ENCODE results near the gene RTN4IP1. TPM values are rescaled to one million over a fixed set of nuclear protein-coding genes. Genes with fewer than 3 reads are reported as not detected.

The RTN4IP1 gene
- total RNA-seq, 2 experiments from 2014 or later, result 5.5 to 6.0 TPM

- H3K4me1 Mint-ChIP-seq (ENCODE audit: low read depth), result peaks cover 60% of the 10 kb centered on the region
- no peaks in the 10 kb centered on the region for H3K9me3 Mint-ChIP-seq
- intact Hi-C loops (cut with micrococcal nuclease), result no loop called here
- H3K4me3 Mint-ChIP-seq, result no peak overlapping the region
- H3K36me3 Mint-ChIP-seq (ENCODE audit: low read depth), result peaks cover 13% of the 10 kb centered on the region
- DNase-seq, result no peak
- H3K27ac Mint-ChIP-seq, result peak overlapping the region; percentile 56
- CTCF ChIA-PET, result interaction anchor here (1.3 kb wide), 1 partner anchor 9 kb away, joined by 5 read pairs; no protein-coding TSS in a partner anchor
- H3K27me3 Mint-ChIP-seq (ENCODE audit: low read depth), result no peaks in the 10 kb centered on the region
Measured at GRCh38 chr6:106527979-106528378, 101.3 kb downstream of the RTN4IP1 start.

GRCh38 chr6:106527117-106527516 is 102.2 kb downstream of the RTN4IP1 start:
- no peak overlapping the region for H3K4me3 Mint-ChIP-seq
- no peaks in the 10 kb centered on the region for H3K9me3 Mint-ChIP-seq
- peaks cover 62% of the 10 kb centered on the region for H3K4me1 Mint-ChIP-seq (ENCODE audit: low read depth)
- intact Hi-C loops (cut with micrococcal nuclease), result no loop called here
- peaks cover 11% of the 10 kb centered on the region for H3K36me3 Mint-ChIP-seq (ENCODE audit: low read depth)
- CTCF ChIA-PET, result interaction anchor here (0.5 to 1.3 kb wide), 2 partner anchors 10 to 39 kb away, joined by 3 to 5 read pairs; no protein-coding TSS in a partner anchor
- no peak overlapping the region for H3K27ac Mint-ChIP-seq
- no peaks in the 10 kb centered on the region for H3K27me3 Mint-ChIP-seq (ENCODE audit: low read depth)
- DNase-seq, result no peak

- CTCF ChIA-PET, result interaction anchor here (0.7 to 0.9 kb wide), 2 partner anchors 27 to 137 kb away, joined by 3 read pairs; no protein-coding TSS in a partner anchor
- intact Hi-C loops (cut with micrococcal nuclease), result loop anchor here (1.0 to 2.0 kb wide), 2 partner anchors 8 to 15 kb away; no protein-coding TSS in a partner anchor
- no peaks in the 10 kb centered on the region for H3K27me3 Mint-ChIP-seq (ENCODE audit: low read depth)
- H3K4me3 Mint-ChIP-seq, result no peak overlapping the region
- peaks cover 12% of the 10 kb centered on the region for H3K36me3 Mint-ChIP-seq (ENCODE audit: low read depth)
- no peaks in the 10 kb centered on the region for H3K9me3 Mint-ChIP-seq
- peak overlapping the region; percentile 13 for H3K27ac Mint-ChIP-seq
- peaks cover 66% of the 10 kb centered on the region for H3K4me1 Mint-ChIP-seq (ENCODE audit: low read depth)
- DNase-seq, result no peak
Measured at GRCh38 chr6:106525882-106526275, 103.4 kb downstream of the RTN4IP1 start.

GRCh38 chr6:106525107-106525881 is 104.0 kb downstream of the RTN4IP1 start:
- intact Hi-C loops (cut with micrococcal nuclease), result loop anchor here (1.0 to 2.0 kb wide), 2 partner anchors 9 to 14 kb away; no protein-coding TSS in a partner anchor
- H3K27me3 Mint-ChIP-seq (ENCODE audit: low read depth), result no peaks in the 10 kb centered on the region
- CTCF ChIA-PET, result interaction anchor here (0.6 to 6.6 kb wide), 6 partner anchors 12 to 137 kb away, joined by 3 to 53 read pairs (median 3); no protein-coding TSS in a partner anchor
- peaks cover 66% of the 10 kb centered on the region for H3K4me1 Mint-ChIP-seq (ENCODE audit: low read depth)
- peak; percentile 24 for DNase-seq
- peak overlapping the region; percentile 73 for H3K4me3 Mint-ChIP-seq
- peaks cover 10% of the 10 kb centered on the region for H3K36me3 Mint-ChIP-seq (ENCODE audit: low read depth)
- H3K27ac Mint-ChIP-seq, result peak overlapping the region; percentile 91
- no peaks in the 10 kb centered on the region for H3K9me3 Mint-ChIP-seq

- Mint-ChIP-seq H3K4me1 (ENCODE audit: low read depth) (peaks cover 68% of the 10 kb centered on the region), H3K36me3 (ENCODE audit: low read depth) (peaks cover 1% of the 10 kb centered on the region), H3K27me3 (ENCODE audit: low read depth) (no peaks in the 10 kb centered on the region), H3K27ac (peak overlapping the region; percentile 99), H3K4me3 (peak overlapping the region; percentile 77), H3K9me3 (no peaks in the 10 kb centered on the region)
- intact Hi-C loops (cut with micrococcal nuclease), result loop anchor here (5.0 kb wide), 3 partner anchors 325 to 1740 kb away; partner anchors contain the start of gene SNX3
- CTCF ChIA-PET, result interaction anchor here (0.8 to 6.6 kb wide), 12 partner anchors 8 to 77 kb away, joined by 3 to 53 read pairs (median 4); no protein-coding TSS in a partner anchor
- no peak for DNase-seq
Measured at GRCh38 chr6:106522562-106523250, 106.6 kb downstream of the RTN4IP1 start.

Other genes starting within 250 kb of the RTN4IP1 start
- 10 to 100 TPM; 19.6 to 21.6 TPM for gene QRSL1, start 80 bp upstream of the RTN4IP1 start, total RNA-seq